Aorta (tissue), 5 donors: ENCODE data around the gene ZBTB21. TPM values are rescaled to one million over a fixed set of nuclear protein-coding genes. Genes with fewer than 3 reads are reported as not detected.
A peak's percentile ranks its signal among the peaks of the same experiment; 100 is the strongest.

Experiments
- ATAC-seq: fragments of 200-7000 bp; cut with Tn5 transposase; one replicate; pipeline ENCODE4 v1.9.1; 2022; ENCODE audit warnings: moderate library complexity; ENCODE audit not compliant: low FRiP score
- DNase-seq, 2 donors: peaks; one replicate each; pipeline ENCODE4 v3.0.0-alpha.2; 2020
- H3K27ac ChIP-seq, 2 donors: one replicate each; pipeline ENCODE4 v1.5.1; 2013; ENCODE audit warnings: low read length in 2 of 2, mild to moderate bottlenecking in 2 of 2, moderate library complexity in 2 of 2, control low read depth in 1 of 2, inconsistent platforms in 1 of 2, low read depth in 1 of 2
- H3K27me3 ChIP-seq, 2 donors: one replicate each; pipeline ENCODE4 v1.6.1; 2013; ENCODE audit warnings: control low read depth in 1 of 2, low read length in 1 of 2, mild to moderate bottlenecking in 1 of 2, moderate library complexity in 1 of 2; ENCODE audit not compliant: insufficient read depth in 2 of 2, control insufficient read depth in 1 of 2
- H3K36me3 ChIP-seq, 2 donors: one replicate each; pipeline ENCODE4 v1.6.1; 2013; ENCODE audit warnings: control low read depth in 1 of 2, low read length in 1 of 2, mild to moderate bottlenecking in 1 of 2; ENCODE audit not compliant: insufficient read depth in 2 of 2, control insufficient read depth in 1 of 2
- H3K4me1 ChIP-seq, 2 donors: one replicate each; pipeline ENCODE4 v1.6.1; 2013; ENCODE audit warnings: low read length in 2 of 2, control low read depth in 1 of 2, mild to moderate bottlenecking in 1 of 2, moderate library complexity in 1 of 2; ENCODE audit not compliant: insufficient read depth in 2 of 2, control insufficient read depth in 1 of 2
- H3K4me3 ChIP-seq, 2 donors: one replicate each; pipeline ENCODE4 v1.5.1; 2013; ENCODE audit warnings: low read length in 2 of 2, control low read depth in 1 of 2, mild to moderate bottlenecking in 1 of 2
- H3K9me3 ChIP-seq: one replicate; pipeline ENCODE4 v1.6.1; 2013; ENCODE audit warnings: mild to moderate bottlenecking, low read length; ENCODE audit not compliant: control insufficient read depth
- WGBS, 2 donors: extraction: QIAGEN DNeasy Blood & Tissue Kit; methylation state at CpG; one replicate each; pipeline ENCODE4 v1.1.7; 2013; 5-methylcytosine and 5-hydroxymethylcytosine counted together
- intact Hi-C, 2 donors: fragments of 100-400 bp; cut with DNase I; formaldehyde crosslinking; loops; one replicate each; pipeline versions ENCODE4 v1.14.2 to v1.15.0; 2022
- polyA plus RNA-seq, 2 donors: library from polyadenylated mRNA; stranded (reverse); fragments of 200-250 nt; gene quantifications; one replicate each; pipeline ENCODE4 v1.2.3, GENCODE V29; 2013
- total RNA-seq, 2 donors: library from RNA; stranded (reverse); fragmentation: NEBNext Ultra II Directional; extraction: Animal tissue kit (Norgen Biotek cat#: 25700); gene quantifications; one replicate each; pipeline ENCODE4 v1.2.1, GENCODE V29; 2021
- donor health status: healthy with polysubstance abuse.
- donor health status: Bipolar disorder and iron deficiency.
- donor health status: DM: no; HTN: no; CAD: no.
- donor health status: DM: no; HTN: no; CAD: no.
- donor health status: DM: yes; HTN: yes; CAD: no.

Gene ZBTB21
- total and polyA plus RNA-seq, 4 donors, result 3.1 to 52.8 (median 13.1) TPM

- intact Hi-C loops, result loop anchor here in 1 of 2 donors (2.0 to 5.0 kb wide), 2 partner anchors 88 to 138 kb away; no protein-coding TSS in a partner anchor
- Histone ChIP-seq H3K36me3 (no peaks in the 10 kb centered on the region), H3K4me3 (no peak overlapping the region), H3K9me3 (no peaks in the 10 kb centered on the region), H3K27me3 (no peaks in the 10 kb centered on the region), H3K4me1 (no peaks in the 10 kb centered on the region), H3K27ac (peak overlapping the region; percentile 51 to 78)
- ATAC-seq, result peak; percentile 68
- 16 to 20% methylated on average over 16 of the region's 16 CpGs for WGBS, 2 donors
- peak; percentile 89 to 94 for DNase-seq
Measured at GRCh38 chr21:41958886-41959563, 51.1 kb downstream of the ZBTB21 start.

GRCh38 chr21:41957991-41958766, 52.0 kb downstream of the ZBTB21 start:
- intact Hi-C loops, result loop anchor here in 1 of 2 donors (2.0 to 5.0 kb wide), 2 partner anchors 89 to 139 kb away; no protein-coding TSS in a partner anchor
- peak overlapping the region; percentile 51 to 78 for H3K27ac ChIP-seq
- 40 to 41% methylated on average over 24 of the region's 24 CpGs for WGBS, 2 donors
- no peaks in the 10 kb centered on the region for H3K36me3 ChIP-seq
- no peaks in the 10 kb centered on the region for H3K9me3 ChIP-seq
- H3K27me3 ChIP-seq, result no peaks in the 10 kb centered on the region
- H3K4me3 ChIP-seq, result no peak overlapping the region
- peak; percentile 87 to 90 for DNase-seq
- H3K4me1 ChIP-seq, result no peaks in the 10 kb centered on the region
- ATAC-seq, result peak; percentile 37

GRCh38 chr21:41956926-41957729, 53.0 kb downstream of the ZBTB21 start:
- H3K27ac ChIP-seq, result peak overlapping the region in 1 of 2 donors; percentile 49
- DNase-seq (peak in 1 of 2 donors; percentile 21), ATAC-seq (no peak)
- WGBS, 2 donors, result 82 to 88% methylated on average over 9 of the region's 9 CpGs
- no peak overlapping the region for H3K4me3 ChIP-seq
- no peaks in the 10 kb centered on the region for H3K9me3 ChIP-seq
- intact Hi-C loops, result loop anchor here in 1 of 2 donors (5.0 kb wide), 1 partner anchor 90 kb away; no protein-coding TSS in a partner anchor
- no peaks in the 10 kb centered on the region for H3K36me3 ChIP-seq
- H3K4me1 ChIP-seq, result no peaks in the 10 kb centered on the region
- no peaks in the 10 kb centered on the region for H3K27me3 ChIP-seq

- H3K27me3 ChIP-seq, result no peaks in the 10 kb centered on the region
- H3K9me3 ChIP-seq, result no peaks in the 10 kb centered on the region
- peak in 1 of 2 donors; percentile 25 for DNase-seq
- no peak for ATAC-seq
- no peak overlapping the region for H3K4me3 ChIP-seq
- no peaks in the 10 kb centered on the region for H3K4me1 ChIP-seq
- 93 to 94% methylated on average over 10 of the region's 10 CpGs for WGBS, 2 donors
- H3K36me3 ChIP-seq, result no peaks in the 10 kb centered on the region
- H3K27ac ChIP-seq, result no peak overlapping the region
- intact Hi-C loops, result loop anchor here in 1 of 2 donors (5.0 kb wide), 1 partner anchor 92 kb away; no protein-coding TSS in a partner anchor
Measured at GRCh38 chr21:41955516-41955915, 54.6 kb downstream of the ZBTB21 start.

GRCh38 chr21:41954654-41955499, 55.3 kb downstream of the ZBTB21 start:
- no peak for ATAC-seq
- Histone ChIP-seq H3K27ac (peak overlapping the region in 1 of 2 donors; percentile 23), H3K4me3 (no peak overlapping the region), H3K4me1 (no peaks in the 10 kb centered on the region), H3K36me3 (no peaks in the 10 kb centered on the region), H3K27me3 (no peaks in the 10 kb centered on the region), H3K9me3 (no peaks in the 10 kb centered on the region)
- DNase-seq, result peak in 1 of 2 donors; percentile 38
- intact Hi-C loops, result loop anchor here (1.0 to 5.0 kb wide), 3 partner anchors 55 to 343 kb away; partner anchors contain the start of gene ZBTB21 (in 1 of the 2)
- 91 to 92% methylated on average over 20 of the region's 20 CpGs for WGBS, 2 donors

GRCh38 chr21:41953831-41954653, 56.1 kb downstream of the ZBTB21 start, which contains the start of gene C2CD2:
Gene C2CD2, minus strand, starts transcription at chr21:41954018. Its CDS starts 370 bp downstream, at chr21:41953648.
- WGBS, 2 donors, result 4 to 7% methylated on average over 45 to 85 of the region's 85 CpGs
- peak; percentile 83 to 92 for DNase-seq
- peak within 1 kb of the TSS; percentile 76 to 78 for H3K4me3 ChIP-seq

GRCh38 chr21:41953249-41953830, 56.8 kb downstream of the ZBTB21 start:
- Histone ChIP-seq H3K9me3 (no peaks in the 10 kb centered on the region), H3K4me3 (peak overlapping the region; percentile 76 to 78), H3K27ac (peak overlapping the region in 1 of 2 donors; percentile 78), H3K27me3 (no peaks in the 10 kb centered on the region), H3K4me1 (peaks cover 0 to 2% of the 10 kb centered on the region in 2 donors), H3K36me3 (no peaks in the 10 kb centered on the region)
- ATAC-seq (peak; percentile 27), DNase-seq (peak in 1 of 2 donors; percentile 53)
- intact Hi-C loops, result loop anchor here in 1 of 2 donors (5.0 kb wide), 1 partner anchor 341 kb away; no protein-coding TSS in a partner anchor
- WGBS, 2 donors, result 1% methylated on average over 36 to 67 of the region's 67 CpGs

More at GRCh38 chr21:41953831-41954653, 56.1 kb downstream of the ZBTB21 start, which contains the start of gene C2CD2:
- intact Hi-C loops, result loop anchor here (1.0 to 5.0 kb wide), 2 partner anchors 56 to 342 kb away; partner anchors contain the start of gene ZBTB21 (in 1 of the 2)
- no peaks in the 10 kb centered on the region for H3K4me1 ChIP-seq
- peak within 1 kb of the TSS in 1 of 2 donors; percentile 78 for H3K27ac ChIP-seq
- H3K9me3 ChIP-seq, result no peaks in the 10 kb centered on the region
- ATAC-seq, result peak; percentile 89
- no peaks in the 10 kb centered on the region for H3K27me3 ChIP-seq
- H3K36me3 ChIP-seq, result no peaks in the 10 kb centered on the region
